GM19023 (cell line): ENCODE measurements around the gene IRGM.
"Not testable (repeated sequence)": the region's sequence is repeated elsewhere in the genome, so short reads cannot be mapped to it uniquely, and the experiment has no call there.

Experiments used
- ATAC-seq: cut with Tn5 transposase; IDR thresholded peaks from one replicate; pipeline ENCODE4 v1.9.1; 2021; ENCODE audit warnings: mild to moderate bottlenecking, moderate library complexity; ENCODE audit not compliant: unreplicated experiment

IRGM gene

GRCh38 chr5:150846308-150846653, at the start of gene IRGM:
Gene IRGM (plus strand): TSS chr5:150846521. CDS start chr5:150848124, 1,603 bp downstream.
- not testable (repeated sequence) for ATAC-seq

GRCh38 chr5:150797384-150797783, 48.9 kb upstream of the IRGM start:
- ATAC-seq, result no peak

- no peak for ATAC-seq
Observed at GRCh38 chr5:150801117-150801927, 45.0 kb upstream of the IRGM start.

GRCh38 chr5:150804388-150804787, 41.9 kb upstream of the IRGM start:
- ATAC-seq, result no peak

- ATAC-seq, result no peak
Observed at GRCh38 chr5:150809363-150809762, 37.0 kb upstream of the IRGM start.

- ATAC-seq, result no peak
Observed at GRCh38 chr5:150815010-150815409, 31.3 kb upstream of the IRGM start.

- ATAC-seq, result no peak
Observed at GRCh38 chr5:150816946-150817345, 29.4 kb upstream of the IRGM start.

- ATAC-seq, result no peak
Observed at GRCh38 chr5:150829744-150830143, 16.6 kb upstream of the IRGM start.

- ATAC-seq, result not testable (repeated sequence)
Observed at GRCh38 chr5:150831821-150832220, 14.5 kb upstream of the IRGM start.

GRCh38 chr5:150836064-150836463, 10.3 kb upstream of the IRGM start:
- ATAC-seq, result no peak

- no peak for ATAC-seq
Observed at GRCh38 chr5:150836703-150837102, 9.6 kb upstream of the IRGM start.

- ATAC-seq, result not testable (repeated sequence)
Observed at GRCh38 chr5:150845185-150845859, 999 bp upstream of the IRGM start.

GRCh38 chr5:150846654-150847333, 473 bp downstream of the IRGM start:
- peak; percentile 92 for ATAC-seq

GRCh38 chr5:150847334-150847695, 994 bp downstream of the IRGM start:
- ATAC-seq, result no peak

GRCh38 chr5:150848271-150848670, 1.9 kb downstream of the IRGM start:
- ATAC-seq, result no peak

- no peak for ATAC-seq
Observed at GRCh38 chr5:150851039-150851438, 4.7 kb downstream of the IRGM start.

- no peak for ATAC-seq
Observed at GRCh38 chr5:150853561-150853960, 7.2 kb downstream of the IRGM start.

GRCh38 chr5:150856700-150857099, 10.4 kb downstream of the IRGM start:
- ATAC-seq, result not testable (repeated sequence)

- ATAC-seq, result no peak
Observed at GRCh38 chr5:150860246-150860821, 14.0 kb downstream of the IRGM start.

- ATAC-seq, result no peak
Observed at GRCh38 chr5:150862070-150862469, 15.7 kb downstream of the IRGM start.

GRCh38 chr5:150879358-150879757, 33.0 kb downstream of the IRGM start:
- no peak for ATAC-seq
